Activated B cell treated with CpG ODN at 0.5 μM for 24 hours (primary cell): Measurements from ENCODE around the gene PATL1. TPM values are rescaled to one million over a fixed set of nuclear protein-coding genes. Genes with fewer than 3 reads are reported as not detected.

Source experiments
- ATAC-seq: fragments of 200-7000 bp; cut with Tn5 transposase; one replicate; pipeline ENCODE4 v1.10.0; 2021; ENCODE audit warnings: low read depth, mild to moderate bottlenecking, moderate library complexity
- CTCF ChIA-PET: fragments of 350-600 bp; sonication (Branson Sonifier 250); formaldehyde crosslinking; loops from one replicate; lab custom pipeline; 2021; ENCODE audit warnings: antibody characterized with exemption; lab: Charles Lee
- POLR2A ChIA-PET: fragments of 350-600 bp; sonication (Branson Sonifier 250); formaldehyde crosslinking; loops from one replicate; lab custom pipeline; 2021; ENCODE audit warnings: antibody characterized with exemption; lab: Charles Lee
- DNase-seq: peaks from one replicate; pipeline ENCODE4 v3.0.0; 2022
- H3K27ac Mint-ChIP-seq: one replicate; pipeline ENCODE4 v1.8.0; 2020; ENCODE audit warnings: mixed read lengths
- H3K27me3 Mint-ChIP-seq: one replicate; pipeline ENCODE4 v1.8.0; 2021; ENCODE audit warnings: mixed read lengths
- H3K36me3 Mint-ChIP-seq: one replicate; pipeline ENCODE4 v1.8.0; 2021; ENCODE audit warnings: low read depth, mixed read lengths
- H3K4me1 Mint-ChIP-seq: one replicate; pipeline ENCODE4 v1.8.0; 2021; ENCODE audit warnings: mixed read lengths
- H3K4me3 Mint-ChIP-seq: one replicate; pipeline ENCODE4 v1.8.0; 2020; ENCODE audit warnings: mild to moderate bottlenecking, mixed read lengths
- H3K9me3 Mint-ChIP-seq: one replicate; pipeline ENCODE4 v1.8.0; 2020; ENCODE audit warnings: mixed read lengths
- CTCF ChIP-seq: fragments of 200-600 bp; IDR thresholded peaks from one replicate; pipeline ENCODE4 v1.8.0; 2022; ENCODE audit warnings: antibody characterized with exemption, mild to moderate bottlenecking
- intact Hi-C: fragments of 100-400 bp; cut with micrococcal nuclease; formaldehyde crosslinking; loops from one replicate; pipeline ENCODE4 v1.15.1; 2024
- total RNA-seq: library from RNA; stranded (reverse); gene quantifications from 2 replicates; pipeline ENCODE4 v1.2.3, GENCODE V29; 2022

PATL1 gene
- total RNA-seq, result 42.0 and 45.1 TPM in 2 replicates

- Mint-ChIP-seq H3K4me1 (peaks cover 27% of the 10 kb centered on the region), H3K36me3 (peaks cover 35% of the 10 kb centered on the region), H3K4me3 (peak within 1 kb of the TSS; percentile 93), H3K9me3 (no peaks in the 10 kb centered on the region), H3K27me3 (no peaks in the 10 kb centered on the region), H3K27ac (peak within 1 kb of the TSS; percentile 97)
- ChIA-PET CTCF (interaction anchor here (1.3 to 1.5 kb wide), 2 partner anchors 132 kb away, joined by 3 to 4 read pairs; no protein-coding TSS in a partner anchor), POLR2A (interaction anchor here (0.6 to 2.4 kb wide), 24 partner anchors 8 to 1283 kb away, joined by 3 to 76 read pairs (median 5); partner anchors contain the start of genes MPEG1, OSBP, SLC15A3 and STX3)
- ATAC-seq (peak; percentile 88), DNase-seq (peak; percentile 95)
- TF ChIP-seq CTCF, result no peak
- intact Hi-C loops, result loop anchor here (1.0 to 5.0 kb wide), 6 partner anchors 53 to 1091 kb away; partner anchors contain the start of genes FAM111A and MRPL16
Observed at GRCh38 chr11:59668950-59669610, at the start of gene PATL1. Gene PATL1, minus strand, starts transcription at chr11:59669037. Its CDS starts 142 bp downstream, at chr11:59668895.

- DNase-seq, result no peak
- no peak for ATAC-seq
- ChIA-PET CTCF (no interaction called here), POLR2A (no interaction called here)
- Mint-ChIP-seq H3K36me3 (no peaks in the 10 kb centered on the region), H3K27ac (no peak overlapping the region), H3K4me3 (no peak overlapping the region), H3K27me3 (peaks cover 27% of the 10 kb centered on the region), H3K9me3 (no peaks in the 10 kb centered on the region), H3K4me1 (no peaks in the 10 kb centered on the region)
- TF ChIP-seq CTCF, result no peak
- intact Hi-C loops, result no loop called here
Observed at GRCh38 chr11:59716051-59716450, 47.2 kb upstream of the PATL1 start.

GRCh38 chr11:59713745-59714144 is 44.9 kb upstream of the PATL1 start, which contains the start of gene OR10V1:
Gene OR10V1, minus strand, starts transcription at chr11:59713845. Its CDS starts 0 bp downstream, at chr11:59713845.
- ChIA-PET CTCF (no interaction called here), POLR2A (no interaction called here)
- Mint-ChIP-seq H3K9me3 (no peaks in the 10 kb centered on the region), H3K36me3 (no peaks in the 10 kb centered on the region), H3K4me3 (no peak within 1 kb of the TSS), H3K4me1 (no peaks in the 10 kb centered on the region), H3K27me3 (peaks cover 24% of the 10 kb centered on the region), H3K27ac (no peak within 1 kb of the TSS)
- no peak for TF ChIP-seq CTCF
- ATAC-seq, result no peak
- DNase-seq, result no peak
- intact Hi-C loops, result no loop called here

GRCh38 chr11:59710136-59710847 is 41.5 kb upstream of the PATL1 start:
- no peaks in the 10 kb centered on the region for H3K9me3 Mint-ChIP-seq
- H3K4me3 Mint-ChIP-seq, result no peak overlapping the region
- POLR2A ChIA-PET, result no interaction called here
- H3K36me3 Mint-ChIP-seq, result no peaks in the 10 kb centered on the region
- intact Hi-C loops, result no loop called here
- CTCF ChIA-PET, result no interaction called here
- DNase-seq, result no peak
- no peaks in the 10 kb centered on the region for H3K4me1 Mint-ChIP-seq
- TF ChIP-seq CTCF, result no peak
- H3K27ac Mint-ChIP-seq, result no peak overlapping the region
- H3K27me3 Mint-ChIP-seq, result peaks cover 9% of the 10 kb centered on the region
- no peak for ATAC-seq

- no peak for TF ChIP-seq CTCF
- peaks cover 2% of the 10 kb centered on the region for H3K9me3 Mint-ChIP-seq
- intact Hi-C loops, result no loop called here
- H3K27ac Mint-ChIP-seq, result no peak overlapping the region
- POLR2A ChIA-PET, result no interaction called here
- H3K27me3 Mint-ChIP-seq, result peaks cover 15% of the 10 kb centered on the region
- CTCF ChIA-PET, result no interaction called here
- H3K36me3 Mint-ChIP-seq, result no peaks in the 10 kb centered on the region
- H3K4me3 Mint-ChIP-seq, result no peak overlapping the region
- DNase-seq, result no peak
- no peaks in the 10 kb centered on the region for H3K4me1 Mint-ChIP-seq
- ATAC-seq, result no peak
Observed at GRCh38 chr11:59708537-59708936, 39.7 kb upstream of the PATL1 start.
